ENCODE measurements around the gene BRPF1.
A peak's percentile ranks its signal among the peaks of the same experiment; 100 is the strongest.

The BRPF1 gene

GRCh38 chr3:9731206-9732079 is at the start of gene BRPF1:
TSS of gene BRPF1 (plus strand) at chr3:9731735. CDS start at chr3:9734141, 2,406 bp downstream.
- DNase-seq (ENCODE audit: low spot score), result peak; percentile 100

- DNase-seq (ENCODE audit: low spot score), result peak; percentile 53
These were observed 49.4 kb upstream of the BRPF1 start for GRCh38 chr3:9682096-9682495.

- DNase-seq (ENCODE audit: low spot score), result no peak
These were observed 48.1 kb upstream of the BRPF1 start for GRCh38 chr3:9683426-9683825.

- DNase-seq (ENCODE audit: low spot score), result no peak
These were observed 46.1 kb upstream of the BRPF1 start for GRCh38 chr3:9685216-9686049.

- DNase-seq (ENCODE audit: low spot score), result no peak
These were observed 45.4 kb upstream of the BRPF1 start for GRCh38 chr3:9686050-9686550.

- DNase-seq (ENCODE audit: low spot score), result no peak
These were observed 44.8 kb upstream of the BRPF1 start for GRCh38 chr3:9686703-9687102.

GRCh38 chr3:9687514-9687913 is 44.0 kb upstream of the BRPF1 start:
- DNase-seq (ENCODE audit: low spot score), result no peak

GRCh38 chr3:9688961-9689360 is 42.6 kb upstream of the BRPF1 start:
- no peak for DNase-seq (ENCODE audit: low spot score)

- DNase-seq (ENCODE audit: low spot score), result no peak
These were observed 41.8 kb upstream of the BRPF1 start for GRCh38 chr3:9689757-9690156.

- peak; percentile 20 for DNase-seq (ENCODE audit: low spot score)
These were observed 40.8 kb upstream of the BRPF1 start for GRCh38 chr3:9690451-9691450.

- DNase-seq (ENCODE audit: low spot score), result no peak
These were observed 39.9 kb upstream of the BRPF1 start for GRCh38 chr3:9691636-9692035.

- DNase-seq (ENCODE audit: low spot score), result no peak
These were observed 39.1 kb upstream of the BRPF1 start for GRCh38 chr3:9692416-9692815.

GRCh38 chr3:9695345-9695744 is 36.2 kb upstream of the BRPF1 start:
- DNase-seq (ENCODE audit: low spot score), result no peak

GRCh38 chr3:9695746-9696145 is 35.8 kb upstream of the BRPF1 start:
- DNase-seq (ENCODE audit: low spot score), result no peak

- DNase-seq (ENCODE audit: low spot score), result no peak
These were observed 34.9 kb upstream of the BRPF1 start for GRCh38 chr3:9696480-9697220.

- DNase-seq (ENCODE audit: low spot score), result no peak
These were observed 33.6 kb upstream of the BRPF1 start for GRCh38 chr3:9697892-9698291.

GRCh38 chr3:9698293-9698692 is 33.2 kb upstream of the BRPF1 start:
- no peak for DNase-seq (ENCODE audit: low spot score)

GRCh38 chr3:9700536-9700935 is 31.0 kb upstream of the BRPF1 start:
- DNase-seq (ENCODE audit: low spot score), result no peak

- DNase-seq (ENCODE audit: low spot score), result no peak
These were observed 30.5 kb upstream of the BRPF1 start for GRCh38 chr3:9701006-9701405.

- no peak for DNase-seq (ENCODE audit: low spot score)
These were observed 29.8 kb upstream of the BRPF1 start for GRCh38 chr3:9701711-9702110.

- no peak for DNase-seq (ENCODE audit: low spot score)
These were observed 28.3 kb upstream of the BRPF1 start for GRCh38 chr3:9703240-9703639.
